IMR-90 (cell line): ENCODE measurements around the gene ZNF175.

ENCODE experiments used
- BHLHE40 ChIP-seq: fragments of 150-350 bp; IDR thresholded peaks from 2 replicates; pipeline ENCODE4 v1.6.1; 2016; ENCODE audit warnings: mild to moderate bottlenecking, low read depth, low read length
- CHD1 ChIP-seq: IDR thresholded peaks from 2 replicates; pipeline ENCODE4 v1.6.1; 2012; ENCODE audit warnings: low read depth, low read length, improper control_type of control experiment
- NFE2L2 ChIP-seq: fragments of 150-350 bp; IDR thresholded peaks from 2 replicates; pipeline ENCODE4 v1.6.1; 2016; ENCODE audit warnings: low read depth, mild to moderate bottlenecking, low read length
- POLR2A ChIP-seq: IDR thresholded peaks from 2 replicates; pipeline ENCODE4 v1.6.1; 2012; ENCODE audit warnings: mild to moderate bottlenecking, low read depth, low read length
- RAD21 ChIP-seq: IDR thresholded peaks from 2 replicates; pipeline ENCODE4 v1.6.1; 2012; ENCODE audit warnings: low read length, improper control_type of control experiment
- RFX5 ChIP-seq: IDR thresholded peaks from 2 replicates; pipeline ENCODE4 v1.8.0; 2012; ENCODE audit warnings: low read depth, mild to moderate bottlenecking, low read length, moderate library complexity
- TF ChIP-seq, protein P1 (sequence below): conservative IDR thresholded peaks from 2 replicates; pipeline ENCODE4 v1.5.1; 2012; ENCODE audit warnings: mild to moderate bottlenecking, low read depth, low read length, improper control_type of control experiment
- TF ChIP-seq, protein P2 (sequence below): fragments of 150-350 bp; IDR thresholded peaks from 2 replicates; pipeline ENCODE4 v1.6.1; 2017; ENCODE audit warnings: mild to moderate bottlenecking, antibody characterized with exemption, low read length, low read depth

DNA sequence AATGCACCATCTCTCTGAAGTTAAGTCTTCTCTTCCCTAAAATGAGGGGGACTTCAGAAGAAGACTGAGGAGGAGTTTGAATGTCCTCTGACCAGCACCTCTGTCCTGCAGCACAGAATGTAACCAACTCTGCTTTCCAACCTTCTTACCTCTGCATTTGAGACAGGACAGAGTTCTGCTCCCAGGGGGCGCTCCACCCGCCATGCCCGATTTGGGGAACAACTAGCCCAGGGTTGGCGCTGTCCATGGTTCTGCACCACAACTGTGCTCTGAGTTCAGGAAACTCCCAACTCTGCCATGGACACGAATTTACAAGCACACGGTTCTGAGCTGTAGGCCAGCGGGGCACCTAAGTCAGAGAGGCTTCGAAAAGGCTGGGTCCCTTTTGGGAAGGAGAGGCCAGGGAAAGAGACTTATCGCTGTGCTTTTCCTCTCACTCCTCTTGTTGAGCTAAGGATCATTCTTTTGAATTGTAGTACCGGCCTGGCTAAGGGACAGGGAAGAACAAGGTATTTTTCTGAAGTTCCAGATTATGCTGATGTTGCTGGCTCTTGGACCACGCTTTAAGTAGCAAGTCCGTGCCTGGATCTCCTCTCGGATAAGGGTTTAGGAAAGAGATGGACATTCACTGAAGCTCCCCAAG lies 37.0 kb downstream of the ZNF175 start:
- TF ChIP-seq CHD1 (no peak), RAD21 (peak; percentile 47), RFX5 (no peak), POLR2A (no peak), BHLHE40 (no peak), NFE2L2 (no peak)
- TF ChIP-seq, protein P1, sequence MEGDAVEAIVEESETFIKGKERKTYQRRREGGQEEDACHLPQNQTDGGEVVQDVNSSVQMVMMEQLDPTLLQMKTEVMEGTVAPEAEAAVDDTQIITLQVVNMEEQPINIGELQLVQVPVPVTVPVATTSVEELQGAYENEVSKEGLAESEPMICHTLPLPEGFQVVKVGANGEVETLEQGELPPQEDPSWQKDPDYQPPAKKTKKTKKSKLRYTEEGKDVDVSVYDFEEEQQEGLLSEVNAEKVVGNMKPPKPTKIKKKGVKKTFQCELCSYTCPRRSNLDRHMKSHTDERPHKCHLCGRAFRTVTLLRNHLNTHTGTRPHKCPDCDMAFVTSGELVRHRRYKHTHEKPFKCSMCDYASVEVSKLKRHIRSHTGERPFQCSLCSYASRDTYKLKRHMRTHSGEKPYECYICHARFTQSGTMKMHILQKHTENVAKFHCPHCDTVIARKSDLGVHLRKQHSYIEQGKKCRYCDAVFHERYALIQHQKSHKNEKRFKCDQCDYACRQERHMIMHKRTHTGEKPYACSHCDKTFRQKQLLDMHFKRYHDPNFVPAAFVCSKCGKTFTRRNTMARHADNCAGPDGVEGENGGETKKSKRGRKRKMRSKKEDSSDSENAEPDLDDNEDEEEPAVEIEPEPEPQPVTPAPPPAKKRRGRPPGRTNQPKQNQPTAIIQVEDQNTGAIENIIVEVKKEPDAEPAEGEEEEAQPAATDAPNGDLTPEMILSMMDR: peak; percentile 76
- TF ChIP-seq, protein P2, sequence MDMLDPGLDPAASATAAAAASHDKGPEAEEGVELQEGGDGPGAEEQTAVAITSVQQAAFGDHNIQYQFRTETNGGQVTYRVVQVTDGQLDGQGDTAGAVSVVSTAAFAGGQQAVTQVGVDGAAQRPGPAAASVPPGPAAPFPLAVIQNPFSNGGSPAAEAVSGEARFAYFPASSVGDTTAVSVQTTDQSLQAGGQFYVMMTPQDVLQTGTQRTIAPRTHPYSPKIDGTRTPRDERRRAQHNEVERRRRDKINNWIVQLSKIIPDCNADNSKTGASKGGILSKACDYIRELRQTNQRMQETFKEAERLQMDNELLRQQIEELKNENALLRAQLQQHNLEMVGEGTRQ: no peak
